Heart left ventricle (tissue), 16 donors: ENCODE measurements around the gene OTUD7B. TPM values are rescaled to one million over a fixed set of nuclear protein-coding genes. Genes with fewer than 3 reads are reported as not detected.

Source experiments
- ATAC-seq, 4 donors: fragments of 200-7000 bp; cut with Tn5 transposase; one replicate each; pipeline ENCODE4 v1.9.1; 2020 to 2022; ENCODE audit warnings: moderate library complexity in 4 of 4, mild to moderate bottlenecking in 3 of 4, moderate number of reproducible peaks in 1 of 4
- DNase-seq, 5 donors: peaks; one replicate each; pipeline ENCODE4 v3.0.0-alpha.2; 2020
- H3K27ac ChIP-seq, 12 donors: fragments of 200-600 bp; sonication (generic) in 4 of 12; one replicate each; pipeline versions ENCODE4 v1.5.0 to v1.8.0; 2016 to 2022; ENCODE audit warnings: mild to moderate bottlenecking in 2 of 12
- H3K27me3 ChIP-seq, 9 donors: fragments of 200-600 bp; sonication (generic) in 2 of 9; one replicate each; pipeline versions ENCODE4 v1.5.1 to v1.8.0; 2016 to 2022; ENCODE audit warnings: mild to moderate bottlenecking in 3 of 9
- H3K36me3 ChIP-seq, 9 donors: fragments of 200-600 bp; sonication (generic) in 2 of 9; one replicate each; pipeline versions ENCODE4 v1.5.0 to v1.8.0; 2018 to 2022; ENCODE audit warnings: mild to moderate bottlenecking in 2 of 9
- H3K4me1 ChIP-seq, 12 donors: fragments of 200-600 bp; sonication (generic) in 4 of 12; one replicate each; pipeline versions ENCODE4 v1.5.0 to v1.8.0; 2016 to 2022; ENCODE audit warnings: mild to moderate bottlenecking in 3 of 12
- H3K4me3 ChIP-seq, 12 donors: fragments of 200-600 bp; sonication (generic) in 4 of 12; one replicate each; pipeline versions ENCODE4 v1.5.0 to v1.8.0; 2017 to 2022; ENCODE audit warnings: mild to moderate bottlenecking in 9 of 12, moderate library complexity in 4 of 12
- H3K9me3 ChIP-seq, 12 donors: fragments of 200-600 bp; sonication (generic) in 4 of 12; one replicate each; pipeline versions ENCODE4 v1.5.0 to v1.8.0; 2016 to 2022; ENCODE audit warnings: mild to moderate bottlenecking in 1 of 12
- CTCF ChIP-seq, 12 donors: fragments of 200-600 bp; sonication (generic) in 4 of 12; IDR thresholded peaks; one replicate each; pipeline versions ENCODE4 v1.5.0 to v1.8.0; 2018 to 2022; ENCODE audit warnings: antibody characterized with exemption in 12 of 12, mild to moderate bottlenecking in 5 of 12
- POLR2A ChIP-seq, 2 donors: fragments of 450-650 bp; IDR thresholded peaks; one replicate each; pipeline ENCODE4 v1.6.1; 2017; ENCODE audit warnings: antibody characterized with exemption in 2 of 2, mild to moderate bottlenecking in 2 of 2, moderate library complexity in 2 of 2
- WGBS, 4 donors: extraction: QIAGEN DNeasy Blood & Tissue Kit in 2 of 4; methylation state at CpG; one replicate each; pipeline versions ENCODE4 v1.1.5 to v1.1.7; 2013 to 2018; 5-methylcytosine and 5-hydroxymethylcytosine counted together
- intact Hi-C, 10 donors: fragments of 100-400 bp; cut with DNase I; formaldehyde crosslinking; loops; one replicate each; pipeline versions ENCODE4 v1.11.1 to v1.14.2; 2022
- polyA plus RNA-seq, 2 donors: library from polyadenylated mRNA; stranded (reverse); fragments of 200-250 nt; gene quantifications; one replicate each; pipeline ENCODE4 v1.2.3, GENCODE V29; 2013
- total RNA-seq, 9 donors: library from RNA; depleted of rRNA in 2 of 9; stranded (reverse); fragments of >200 nt in 2 of 9; fragmentation: NEBNext Ultra II Directional in 3 of 9; extraction: Animal tissue kit (Norgen Biotek cat#: 25700) in 3 of 9; gene quantifications; one replicate each; pipeline versions ENCODE4 v1.1.0 to v1.2.4, GENCODE V29; 2016 to 2023
- donor health status: ischemic (EF 13 %, LVEDD 7.1; RV severe dilation, severe dysfunction).
- donor health status: healthy with polysubstance abuse.
- donor health status: DM: no; HTN: yes; CAD: no.
- donor health status: DM: no; HTN: no; CAD: no.
- donor health status: ischemic (EF 25% LVEDD 6.9; RV normal size, moderate dysfunction).
- donor health status: ischemic (EF 25% LVEDD 5.7; RV mildly dilated, moderate dysfunction).
- donor health status: healthy.
- donor health status: DM: yes; HTN: yes; CAD: no.
- donor health status: ischemic (EF 35%, LVEDD 5.7; RV mildly dilated, moderate dysfunction).
- donor health status: nonischemic (EF 11% LVEDD 7.7; RV severe dilation, severe dysfunction).
- donor health status: DM: yes; HTN: yes; CAD: no.
- donor health status: PGD.
- donor health status: ischemic (EF 29% LVEDD 5.4; RV normal size, mild dysfunction).
- donor health status: nonischemic (EF 23%, LVEDD 6.1; RV moderate dilation, normal function).

OTUD7B gene
- total and polyA plus RNA-seq, 11 donors, result 8.1 to 36.2 (median 24.7) TPM

- intact Hi-C loops, result no loop called here
- Histone ChIP-seq H3K9me3 (no peaks in the 10 kb centered on the region), H3K27ac (no peak overlapping the region), H3K4me3 (no peak overlapping the region), H3K36me3 (peaks cover 0 to 23% (median 16%) of the 10 kb centered on the region in 9 donors), H3K4me1 (peaks cover 2 to 60% (median 39%) of the 10 kb centered on the region in 12 donors), H3K27me3 (peaks cover 0 to 72% (median 0%) of the 10 kb centered on the region in 9 donors)
- no peak for DNase-seq
- WGBS, 4 donors, result 17 to 19% (median 18%) methylated on average over 2 of the region's 2 CpGs
- no peak for TF ChIP-seq POLR2A (IDR thresholded peaks at IDR 0.05)
- no peak for TF ChIP-seq CTCF (IDR thresholded peaks at IDR 0.05)
- no peak for ATAC-seq
Measured at GRCh38 chr1:150005606-150006005, 4.9 kb downstream of the OTUD7B start.

- ATAC-seq (no peak), DNase-seq (no peak)
- 91 to 95% (median 94%) methylated on average over 3 of the region's 3 CpGs for WGBS, 4 donors
- H3K36me3 ChIP-seq, result peaks cover 0 to 32% (median 27%) of the 10 kb centered on the region in 9 donors
- intact Hi-C loops, result no loop called here
- no peaks in the 10 kb centered on the region for H3K9me3 ChIP-seq
- peaks cover 0 to 85% (median 0%) of the 10 kb centered on the region in 9 donors for H3K27me3 ChIP-seq
- H3K4me3 ChIP-seq, result no peak overlapping the region
- TF ChIP-seq CTCF (IDR thresholded peaks at IDR 0.05) (no peak), POLR2A (IDR thresholded peaks at IDR 0.05) (no peak)
- H3K27ac ChIP-seq, result peak overlapping the region in 1 of 12 donors; percentile 3
- H3K4me1 ChIP-seq, result peaks cover 2 to 62% (median 39%) of the 10 kb centered on the region in 12 donors
Measured at GRCh38 chr1:150003801-150004200, 6.7 kb downstream of the OTUD7B start.

GRCh38 chr1:150002217-150002616, 8.3 kb downstream of the OTUD7B start:
- peaks cover 0 to 32% (median 27%) of the 10 kb centered on the region in 9 donors for H3K36me3 ChIP-seq
- TF ChIP-seq POLR2A (IDR thresholded peaks at IDR 0.05), result no peak
- no peak for TF ChIP-seq CTCF (IDR thresholded peaks at IDR 0.05)
- intact Hi-C loops, result no loop called here
- DNase-seq (no peak), ATAC-seq (no peak)
- H3K4me1 ChIP-seq, result peaks cover 0 to 62% (median 34%) of the 10 kb centered on the region in 12 donors
- 55 to 69% (median 66%) methylated on average over 2 of the region's 2 CpGs for WGBS, 4 donors
- no peaks in the 10 kb centered on the region for H3K9me3 ChIP-seq
- peaks cover 0 to 69% (median 0%) of the 10 kb centered on the region in 9 donors for H3K27me3 ChIP-seq
- H3K4me3 ChIP-seq, result no peak overlapping the region
- peak overlapping the region in 1 of 12 donors; percentile 60 for H3K27ac ChIP-seq

GRCh38 chr1:150001415-150001814, 9.1 kb downstream of the OTUD7B start:
- no peak for TF ChIP-seq CTCF (IDR thresholded peaks at IDR 0.05)
- no peak for TF ChIP-seq POLR2A (IDR thresholded peaks at IDR 0.05)
- Histone ChIP-seq H3K4me3 (no peak overlapping the region), H3K27ac (peak overlapping the region in 2 of 12 donors; percentile 56 to 60), H3K27me3 (peaks cover 0 to 61% (median 0%) of the 10 kb centered on the region in 9 donors), H3K4me1 (peaks cover 0 to 65% (median 39%) of the 10 kb centered on the region in 12 donors), H3K36me3 (peaks cover 0 to 32% (median 24%) of the 10 kb centered on the region in 9 donors), H3K9me3 (no peaks in the 10 kb centered on the region)
- intact Hi-C loops, result no loop called here
- WGBS, 4 donors, result 78 to 100% (median 89%) methylated on average over 1 of the region's 1 CpG
- ATAC-seq (no peak), DNase-seq (no peak)
